GM19467 (cell line): ENCODE results near the gene DAGLA.

Experiments
- ATAC-seq: cut with Tn5 transposase; IDR thresholded peaks from one replicate; pipeline ENCODE4 v1.9.1; 2021; ENCODE audit warnings: mild to moderate bottlenecking, moderate library complexity; ENCODE audit not compliant: unreplicated experiment

The DAGLA gene

DNA sequence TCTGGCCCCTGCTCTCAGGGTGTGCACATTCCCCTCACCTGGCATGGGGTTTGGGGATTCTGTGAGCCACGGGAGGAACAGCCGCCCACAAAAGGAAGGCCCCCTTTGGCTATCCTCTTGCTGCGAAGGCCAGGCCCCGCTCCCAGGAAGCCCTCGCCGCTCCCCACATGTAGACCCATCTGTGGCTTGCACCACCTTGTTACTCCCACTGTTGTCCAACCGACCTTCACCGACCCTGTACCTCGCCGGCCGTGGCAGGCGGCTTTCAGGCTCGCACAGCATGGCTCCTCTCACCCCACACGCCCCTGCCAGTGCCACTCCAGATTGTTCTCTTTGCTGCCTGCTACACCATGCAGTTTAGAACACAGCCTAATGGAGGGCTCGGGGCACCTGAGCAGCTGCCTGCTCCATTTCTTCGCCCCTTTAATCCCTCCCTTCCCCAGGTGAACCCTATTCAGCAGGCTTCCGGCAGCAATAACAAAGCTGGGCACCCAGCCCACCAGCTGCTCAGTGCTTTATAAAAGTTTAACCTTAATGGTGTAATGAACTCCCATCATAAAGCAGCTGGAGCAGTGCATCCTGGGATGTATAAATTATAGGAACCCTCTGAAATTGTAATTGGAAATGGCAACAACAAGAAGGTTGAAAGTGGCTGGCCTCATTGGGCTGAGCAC lies 10.7 kb downstream of the DAGLA start:
- no peak for ATAC-seq

DNA sequence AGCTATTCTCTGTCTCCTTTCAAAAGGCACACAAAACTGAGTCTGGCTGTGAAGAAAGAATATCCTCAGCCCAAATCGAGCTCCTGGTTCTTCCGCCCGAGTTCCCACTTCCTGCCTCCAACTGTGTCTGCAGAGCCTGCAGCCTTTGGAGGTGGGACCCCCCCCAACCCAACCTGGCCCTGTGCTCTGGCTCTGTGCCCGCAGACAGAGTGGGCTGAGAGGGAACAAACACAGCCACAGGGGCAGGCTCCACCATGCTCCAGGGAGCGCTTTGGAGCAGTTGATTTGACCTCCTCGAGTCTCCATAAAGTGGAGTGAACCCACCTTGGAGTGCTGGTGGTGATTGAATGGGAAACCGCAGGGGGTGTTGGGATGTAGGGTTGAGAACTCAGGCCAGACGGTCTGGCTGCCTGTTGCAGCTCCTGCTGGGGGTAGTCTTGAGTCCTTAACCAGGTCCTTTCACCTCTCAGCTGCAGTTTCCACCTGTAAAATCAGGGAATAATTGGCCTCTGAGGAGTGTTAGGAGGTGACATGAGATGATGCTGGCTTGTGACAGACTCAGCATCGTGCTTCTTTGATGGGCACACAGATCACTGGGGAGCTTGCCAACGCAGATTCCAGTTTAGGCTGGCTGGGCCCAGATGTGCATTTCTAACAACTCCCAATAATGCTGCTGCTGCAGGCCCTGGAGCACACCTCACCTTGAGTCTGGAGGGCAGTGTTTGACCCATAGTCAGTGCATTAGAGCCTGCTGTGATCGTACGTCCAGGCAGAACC lies 11.4 kb downstream of the DAGLA start:
- no peak for ATAC-seq

DNA sequence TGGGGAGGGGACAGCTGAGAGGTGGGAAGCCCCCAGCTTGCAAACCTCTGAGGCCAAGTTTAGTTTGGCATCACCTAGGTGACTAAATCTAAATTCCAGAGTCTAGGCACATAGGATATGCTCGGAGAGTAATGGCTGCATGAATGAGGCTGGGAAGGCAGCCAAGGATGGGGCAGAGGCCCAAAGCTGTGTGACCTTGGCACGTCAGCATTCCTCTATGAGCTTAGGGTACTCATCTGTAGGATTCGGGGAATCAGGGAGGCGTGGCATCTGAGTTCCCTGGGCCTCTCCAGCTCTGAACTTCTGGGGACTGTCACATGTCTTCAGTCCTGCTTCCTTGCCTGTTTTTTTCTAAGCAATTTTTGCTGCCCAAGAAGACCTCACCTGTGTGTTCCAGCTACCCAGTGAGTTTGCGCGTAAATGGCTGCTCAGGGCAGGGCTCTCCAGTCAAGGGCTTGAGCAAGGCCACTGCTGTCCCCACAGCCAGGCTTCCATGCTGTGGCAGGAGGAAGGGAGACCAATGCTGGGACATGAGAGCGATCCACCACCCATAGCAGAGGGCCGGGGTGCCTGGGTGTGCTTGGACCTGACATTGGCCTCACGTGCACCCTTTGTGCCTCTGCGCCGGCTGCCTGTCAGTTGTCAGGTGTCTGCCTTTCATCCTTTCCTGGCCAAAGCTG lies 13.9 kb downstream of the DAGLA start:
- ATAC-seq: no peak

DNA sequence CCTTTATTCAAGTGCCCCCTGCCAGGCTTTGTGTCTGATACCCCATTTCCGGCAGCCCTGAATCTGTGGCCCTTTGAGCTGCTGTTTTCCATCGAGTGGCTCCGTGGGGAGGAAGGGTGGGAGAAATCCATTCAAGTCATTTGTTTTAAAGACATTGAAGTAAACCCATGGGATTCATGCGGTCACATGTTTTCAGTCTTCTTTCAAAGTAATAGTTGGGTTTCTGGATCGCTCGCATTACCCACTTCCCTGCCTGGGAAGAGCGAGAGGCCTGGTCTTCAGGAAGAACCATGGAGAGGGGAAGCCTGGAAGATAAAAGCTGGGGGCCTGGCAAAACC lies 14.4 kb downstream of the DAGLA start:
- ATAC-seq: no peak

DNA sequence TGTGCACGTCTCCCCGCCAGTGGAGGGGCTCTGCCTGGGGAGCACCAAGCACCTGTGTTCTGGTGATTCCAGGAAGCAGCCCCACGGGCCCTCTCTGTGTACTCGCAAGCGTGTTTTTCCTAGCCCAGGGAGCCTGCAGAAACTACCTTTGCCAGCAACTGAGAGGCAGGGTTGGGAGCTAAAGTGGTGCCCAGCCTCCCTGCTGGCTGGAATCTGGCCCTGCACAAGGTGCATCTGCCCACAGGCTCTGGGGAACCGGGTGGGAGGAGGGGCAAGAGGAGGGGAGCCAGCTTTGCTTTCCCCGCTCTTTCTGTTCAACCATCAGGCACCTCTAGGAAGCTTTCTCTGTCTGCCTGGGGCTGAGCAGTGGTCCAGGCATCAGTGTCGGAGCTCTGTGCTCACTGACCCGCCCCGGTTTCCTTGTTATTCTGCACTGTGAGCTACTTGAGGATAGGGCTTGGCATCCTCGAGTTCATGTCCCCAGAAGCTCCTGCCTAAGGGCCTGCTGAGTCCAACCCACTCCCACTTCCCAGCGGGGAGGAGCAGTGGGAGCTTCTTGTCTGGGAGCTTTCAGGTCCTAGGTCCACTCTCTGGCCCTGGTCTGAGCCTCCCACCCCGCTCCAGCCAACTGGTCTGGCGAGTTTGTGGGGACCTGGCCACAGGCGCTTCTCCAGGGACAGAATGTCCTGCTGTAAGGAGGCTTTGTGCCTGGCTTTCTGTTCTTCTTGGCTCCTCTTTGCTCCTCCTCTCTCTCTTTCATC lies 14.9 kb downstream of the DAGLA start:
- ATAC-seq: no peak

DNA sequence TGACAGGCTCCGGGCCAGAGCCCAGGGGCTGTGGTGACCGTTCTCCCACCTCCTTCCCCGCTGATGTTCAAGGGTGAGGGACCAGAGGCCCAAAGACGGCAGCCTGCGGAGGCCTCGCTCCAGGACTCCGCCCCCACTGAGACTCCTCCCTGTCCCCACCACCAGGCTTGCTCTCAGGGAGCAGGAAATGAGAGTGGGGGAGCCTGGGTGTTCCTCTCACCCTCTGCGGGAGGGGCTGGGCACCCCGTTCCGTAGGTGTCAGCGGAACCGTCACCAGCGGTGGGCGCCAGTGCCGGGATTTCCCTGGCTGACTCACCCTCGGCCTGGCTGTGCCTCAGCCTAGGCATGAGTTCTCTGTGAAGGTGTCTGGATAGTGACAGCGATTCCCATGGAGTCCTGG lies 15.7 kb downstream of the DAGLA start:
- no peak for ATAC-seq

DNA sequence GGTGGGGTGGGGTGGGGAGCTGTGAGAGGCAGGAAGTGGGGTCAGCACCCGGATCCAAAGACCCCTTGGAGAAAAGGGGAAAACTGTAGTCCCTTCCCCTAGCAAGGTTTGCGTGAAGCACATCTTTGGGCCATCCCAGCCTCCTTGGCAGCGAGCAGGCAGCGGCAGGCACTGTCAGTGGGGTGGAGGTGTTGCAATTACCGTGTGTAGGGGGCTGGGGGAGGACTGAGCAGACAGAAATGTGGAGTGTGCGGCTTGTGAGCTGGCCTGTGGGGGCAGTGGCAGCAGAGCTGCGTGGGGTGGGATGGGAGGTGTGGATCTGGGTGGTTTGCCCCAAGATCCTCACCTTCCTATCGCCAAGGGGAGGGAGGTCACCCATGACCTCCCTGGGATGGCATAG lies 16.4 kb downstream of the DAGLA start:
- ATAC-seq: no peak

DNA sequence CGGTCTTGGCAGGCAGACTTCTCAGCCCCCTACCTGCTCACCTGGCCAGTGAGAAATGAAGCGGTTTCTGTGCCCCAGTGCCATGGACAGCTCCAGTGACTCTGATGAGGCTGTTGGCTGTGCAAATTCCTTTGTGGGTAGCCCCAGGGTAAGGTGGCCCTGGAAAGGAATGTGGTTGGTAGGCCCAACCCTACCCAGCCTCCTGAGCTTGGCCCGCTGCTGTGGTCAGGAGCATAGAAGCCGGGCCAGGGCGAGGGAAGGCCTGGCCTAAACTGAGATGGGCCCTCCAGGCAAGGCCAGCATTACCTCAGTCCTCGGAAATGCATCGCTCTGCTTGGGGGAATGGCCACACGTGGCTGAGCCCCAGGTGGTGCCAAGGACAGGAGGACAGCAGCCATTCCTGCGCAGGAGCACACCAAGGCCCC lies 16.9 kb downstream of the DAGLA start:
- ATAC-seq: no peak

DNA sequence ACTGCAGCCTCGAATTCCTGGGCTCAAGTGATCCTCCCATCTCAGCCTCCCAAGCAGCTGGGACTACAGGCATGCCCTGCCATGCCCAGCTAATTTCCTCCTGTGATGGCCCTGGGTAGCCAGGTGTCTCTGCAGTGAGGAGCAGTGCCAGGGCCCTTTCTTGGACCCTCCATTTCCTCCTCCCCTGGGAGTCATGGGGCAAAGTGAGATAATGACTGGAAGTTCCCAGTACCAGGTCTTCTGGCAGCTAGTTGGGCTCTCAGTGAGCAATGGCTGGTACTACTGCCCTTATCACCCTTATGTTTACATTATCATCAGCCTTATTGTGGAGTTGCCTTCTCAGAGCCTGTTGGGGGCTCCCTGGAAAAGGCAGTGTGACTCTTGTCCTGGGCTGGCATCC lies 17.6 kb downstream of the DAGLA start:
- no peak for ATAC-seq

DNA sequence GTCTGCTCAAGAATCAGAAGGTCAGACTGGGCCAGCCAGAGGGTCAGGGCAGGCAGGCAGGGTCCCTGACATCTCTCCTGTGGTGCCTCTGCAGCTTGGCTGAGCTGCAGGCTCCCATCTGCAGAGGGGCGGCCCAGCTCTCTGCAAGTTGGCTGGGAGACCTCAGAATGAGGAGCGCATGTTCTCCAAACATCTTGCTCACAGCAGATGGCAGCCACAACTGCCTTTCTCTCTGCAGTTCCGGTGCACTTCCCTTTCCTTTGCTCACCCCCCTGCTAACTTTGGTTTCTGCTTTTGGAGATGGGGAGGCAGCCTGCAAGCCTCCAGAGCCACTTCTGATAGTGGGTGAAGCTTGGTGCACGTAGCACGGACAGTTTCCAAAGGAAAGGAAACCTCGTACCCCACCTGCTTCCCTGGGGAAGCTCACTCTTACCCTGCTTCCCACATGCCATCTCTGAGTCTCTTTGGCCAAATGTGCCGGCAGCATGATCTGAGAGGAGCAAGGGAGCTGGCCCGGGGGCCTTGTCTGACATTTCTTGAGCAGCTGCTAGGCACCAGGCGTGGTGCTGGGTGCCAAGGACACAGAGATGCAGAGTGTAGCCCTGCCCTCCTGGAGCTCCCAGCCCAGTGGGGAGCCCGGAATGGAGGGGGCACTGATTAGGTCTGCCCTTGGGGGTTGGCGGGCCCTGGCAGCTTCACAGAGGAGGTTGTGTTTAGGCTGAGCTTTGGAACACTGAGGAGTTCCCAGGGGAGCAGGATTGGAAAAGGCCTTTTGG lies 18.2 kb downstream of the DAGLA start:
- no peak for ATAC-seq

DNA sequence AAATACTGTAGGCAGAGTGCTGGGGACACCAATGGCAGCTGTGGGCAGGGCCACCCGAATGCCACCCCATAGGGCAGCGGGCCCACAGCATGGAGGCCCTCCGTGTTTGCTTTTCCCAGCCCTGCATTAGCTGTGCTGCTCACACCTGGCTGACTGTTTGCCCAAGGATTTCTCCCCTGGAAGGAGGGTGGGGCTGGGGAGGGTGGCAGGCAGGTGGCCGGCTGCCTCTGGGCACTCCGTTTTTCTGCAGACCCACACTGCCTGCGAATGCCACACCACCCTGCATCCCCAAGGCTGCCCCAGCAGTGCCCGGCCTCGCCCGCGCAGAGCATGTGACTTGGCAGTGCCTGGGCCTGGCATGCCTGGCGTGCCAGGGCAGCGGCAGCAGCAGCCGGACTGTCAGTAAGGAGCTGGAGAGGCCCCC lies 19.6 kb downstream of the DAGLA start:
- ATAC-seq: no peak

DNA sequence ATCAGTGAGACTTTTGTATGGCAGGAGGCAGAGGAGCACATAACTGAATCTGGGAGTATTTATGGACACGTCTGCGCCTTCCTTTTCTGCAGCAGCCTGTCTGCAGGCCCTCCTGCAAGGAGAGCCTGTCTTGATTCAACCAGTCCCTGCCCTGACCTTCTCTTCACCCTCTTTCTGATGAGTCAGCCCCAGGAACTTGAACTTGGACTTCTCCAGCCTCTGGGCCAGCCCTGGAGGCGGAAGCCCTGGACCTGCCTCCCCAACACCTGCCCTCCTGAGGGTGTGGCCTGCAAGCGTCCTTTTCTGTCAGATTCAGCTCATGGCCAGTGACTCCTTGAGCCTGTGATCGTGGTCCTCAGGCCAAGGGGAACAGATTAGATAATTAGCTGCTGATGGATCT lies 20.0 kb downstream of the DAGLA start:
- ATAC-seq: no peak

DNA sequence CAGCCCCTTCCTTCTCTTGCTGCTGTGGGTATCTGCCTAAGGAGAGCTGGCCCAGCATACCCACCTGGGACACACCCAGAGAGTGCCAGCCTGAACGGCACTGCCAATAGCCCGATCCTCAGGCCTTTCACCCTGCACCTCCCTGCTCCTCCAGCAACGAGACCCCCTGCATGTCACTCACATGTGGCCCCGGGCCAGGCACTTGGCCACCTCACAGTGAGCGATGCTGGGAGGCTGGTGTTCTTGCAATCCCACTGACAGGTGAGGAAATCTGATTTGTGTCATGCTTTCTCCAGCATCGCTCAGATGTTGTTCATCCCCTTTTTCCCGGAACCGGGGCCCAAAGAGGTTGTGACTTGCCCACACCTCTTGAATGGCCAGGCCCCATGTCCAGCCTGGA lies 20.5 kb downstream of the DAGLA start:
- ATAC-seq: no peak

DNA sequence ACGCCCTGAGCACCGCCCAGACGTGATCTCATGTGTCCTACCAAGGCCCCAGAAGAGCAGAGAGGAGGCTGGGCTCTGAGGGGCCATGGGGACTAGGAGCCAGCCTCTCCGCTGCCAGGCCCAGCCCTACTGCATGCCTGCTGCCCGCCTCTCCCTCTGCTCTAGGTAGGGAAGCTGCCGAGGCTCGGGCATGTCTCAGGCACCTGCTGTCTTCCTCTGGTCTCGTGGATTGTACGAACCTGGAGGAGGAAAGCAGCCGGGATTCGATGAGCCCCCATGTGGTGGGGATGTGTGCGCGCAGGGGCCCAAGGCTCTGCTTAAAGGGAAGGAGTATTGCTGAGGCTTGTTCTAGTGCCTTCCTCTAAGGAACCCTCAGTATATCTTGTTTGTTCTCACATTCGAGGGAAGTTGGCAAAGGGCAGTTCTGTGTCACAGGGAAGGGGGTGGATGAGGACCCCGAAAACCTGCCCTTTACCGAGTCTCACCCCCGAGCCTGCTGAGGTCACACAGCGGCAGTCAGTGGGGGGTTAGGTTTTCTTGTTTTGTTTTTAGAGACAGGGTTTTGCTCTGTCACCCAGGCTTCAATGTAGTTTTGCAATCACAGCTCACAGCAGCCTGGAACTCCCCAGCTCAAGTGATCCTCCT lies 21.2 kb downstream of the DAGLA start:
- ATAC-seq: no peak

DNA sequence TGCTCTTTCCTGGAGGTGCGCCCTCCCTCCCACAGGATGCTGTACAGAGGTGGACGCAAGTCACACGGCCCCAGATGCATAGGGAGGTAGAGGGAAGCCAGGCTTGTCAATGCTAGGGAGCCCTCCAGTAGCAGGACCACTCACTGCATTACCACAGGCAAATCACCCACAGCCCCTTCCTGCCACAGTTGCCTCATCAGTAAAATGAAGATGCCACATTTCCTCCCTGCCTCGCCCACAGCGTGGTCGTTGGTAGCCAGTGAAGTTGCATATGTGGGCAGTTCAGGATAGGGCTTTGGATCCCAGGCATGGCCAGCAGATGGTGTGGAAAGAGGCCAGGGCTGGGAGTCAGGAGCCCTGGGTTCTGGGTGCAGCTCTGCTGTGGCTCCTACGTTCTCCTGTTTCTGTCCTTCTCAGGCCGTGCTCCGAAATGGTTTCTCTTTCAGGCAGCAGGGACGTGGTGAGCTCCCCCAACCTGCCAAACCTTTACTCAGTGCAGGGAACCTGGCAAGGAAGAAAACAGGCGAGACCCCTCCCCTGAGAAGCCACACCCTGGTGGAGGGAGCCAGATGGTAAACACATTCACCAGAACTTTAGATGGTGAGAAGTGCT lies 22.6 kb downstream of the DAGLA start:
- no peak for ATAC-seq

DNA sequence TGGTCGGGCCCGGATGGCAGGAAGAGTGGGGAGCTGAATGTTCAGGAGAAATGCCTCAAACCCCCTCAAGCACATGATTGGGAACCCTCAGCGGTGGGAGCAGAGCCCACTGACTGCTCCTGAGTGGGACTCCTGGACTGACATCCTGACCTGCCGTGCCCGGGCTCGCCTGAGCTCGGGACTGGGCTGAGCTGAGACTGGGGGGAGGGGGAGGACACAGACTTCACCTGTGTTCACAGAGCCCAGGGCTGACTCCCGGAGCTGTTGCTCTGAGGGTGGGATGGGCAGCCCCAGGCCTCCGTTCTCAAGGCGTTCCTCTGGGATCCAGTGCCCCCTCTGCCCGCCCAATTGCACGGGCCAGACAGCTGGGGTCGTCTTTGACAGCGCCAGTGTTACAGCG lies 24.6 kb downstream of the DAGLA start:
- no peak for ATAC-seq

DNA sequence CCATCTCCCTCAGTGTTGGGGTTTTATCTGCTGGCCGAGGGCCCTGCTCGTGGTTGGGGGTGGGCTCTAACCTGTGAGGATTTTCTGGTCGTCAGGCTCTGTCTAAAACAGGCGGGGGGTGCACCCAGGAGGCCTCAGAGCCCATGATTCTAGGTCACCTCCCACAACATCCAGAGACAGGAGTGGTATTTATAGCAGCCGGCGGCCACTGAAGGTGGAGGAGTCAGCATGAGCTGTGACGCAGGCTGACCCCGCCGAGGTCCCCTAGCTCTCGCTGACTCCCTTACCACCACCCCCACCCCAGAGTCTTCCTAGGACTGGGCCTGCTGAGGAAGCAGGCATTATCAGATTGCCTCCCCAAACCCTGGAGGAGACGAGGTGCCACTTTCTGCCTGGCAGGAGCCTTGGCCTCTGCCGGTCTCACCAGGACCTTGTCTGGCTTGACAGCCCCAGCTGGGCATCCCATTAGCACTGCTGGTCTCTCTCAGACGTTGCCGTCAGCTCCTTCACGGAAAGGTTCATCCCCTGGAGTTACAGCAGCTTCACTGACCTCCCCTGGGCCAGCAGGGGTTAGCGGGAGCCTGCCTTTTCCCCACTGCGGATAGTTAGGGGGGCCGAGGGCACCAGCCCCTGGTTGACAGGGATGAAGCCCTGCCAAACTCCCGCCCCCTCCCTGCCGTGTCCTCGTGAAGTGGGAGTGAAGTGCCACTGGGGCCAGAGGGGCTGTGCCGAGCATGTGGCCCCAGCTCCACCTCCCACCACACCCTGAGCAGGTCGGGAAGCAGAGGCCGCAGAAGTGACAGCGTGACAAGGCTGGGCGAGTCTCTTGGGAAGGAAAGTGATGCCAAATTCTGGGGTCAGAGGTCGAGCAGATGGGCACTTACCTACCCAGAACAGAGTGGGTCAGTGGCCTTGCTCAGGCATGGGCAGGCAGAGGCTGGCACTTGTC lies 26.5 kb downstream of the DAGLA start:
- no peak for ATAC-seq

DNA sequence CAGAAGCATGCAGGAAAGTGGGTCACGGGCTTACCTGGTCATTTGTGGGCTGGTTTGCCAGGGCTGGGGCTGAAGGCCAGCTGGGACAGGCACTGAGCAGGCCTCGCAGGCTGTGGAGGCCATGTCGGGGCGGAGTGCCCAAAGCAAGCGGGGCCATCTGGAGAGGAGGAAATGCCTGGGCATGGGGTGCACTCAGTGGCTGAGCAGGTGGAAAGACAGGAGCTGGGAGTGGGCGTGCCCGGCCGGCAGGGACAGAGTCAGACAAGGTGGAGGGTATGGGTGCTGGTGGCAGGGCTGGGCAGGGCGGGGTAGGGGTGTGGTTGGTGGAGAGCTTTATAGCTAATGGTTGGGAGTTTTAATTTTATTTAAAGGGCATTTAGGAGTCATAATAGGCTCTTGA lies 27.4 kb downstream of the DAGLA start:
- ATAC-seq: no peak

DNA sequence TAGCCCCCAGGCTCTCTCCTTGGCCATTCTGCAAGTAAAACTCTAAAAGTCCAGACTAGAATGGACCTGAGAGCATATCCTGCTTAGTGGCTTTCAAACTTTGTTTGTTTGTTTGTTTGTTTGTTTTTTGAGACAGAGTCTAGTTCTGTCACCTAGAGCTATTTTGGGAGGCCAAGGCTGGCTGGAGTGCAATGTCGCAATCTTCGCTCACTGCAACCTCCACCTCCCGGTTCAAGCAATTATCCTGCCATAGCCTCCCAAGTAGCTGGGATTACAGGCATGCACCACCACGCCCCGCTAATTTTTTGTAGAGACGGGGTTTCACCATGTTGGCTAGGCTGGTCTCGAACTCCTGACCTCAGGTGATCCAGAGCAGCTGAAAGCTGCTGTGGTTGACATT lies 28.9 kb downstream of the DAGLA start:
- ATAC-seq: no peak
